OCI-LY7 (cell line): Measurements from ENCODE around the gene THAP8. TPM values are rescaled to one million over a fixed set of nuclear protein-coding genes. Genes with fewer than 3 reads are reported as not detected.

Experiments
- BruUV-seq: library from RNA; stranded (reverse); fragments of 400-500 nt; replicated peaks from 2 replicates; lab custom pipeline; 2021; lab: Mats Ljungman, UMichigan
- CTCF ChIA-PET: fragments of 300-600 bp; sonication (Branson Sonifier 250); formaldehyde crosslinking; loops from one replicate; lab custom pipeline; 2022; ENCODE audit warnings: antibody characterized with exemption; ENCODE audit not compliant: unreplicated experiment; lab: Charles Lee
- POLR2A ChIA-PET: fragments of 300-600 bp; sonication (Branson Sonifier 250); formaldehyde crosslinking; loops from one replicate; lab custom pipeline; 2022; ENCODE audit warnings: antibody characterized with exemption; lab: Charles Lee
- DNase-seq: peaks from one replicate; pipeline ENCODE4 v3.0.0-alpha.2; 2015; ENCODE audit warnings: low spot score
- H2AFZ ChIP-seq: fragments of 200-600 bp; sonication (generic), shearing (Covaris generic); 2 replicates; pipeline ENCODE4 v1.6.1; 2014; ENCODE audit warnings: mild to moderate bottlenecking, antibody characterized with exemption, low read length, moderate library complexity
- H3K27ac ChIP-seq: fragments of 200-600 bp; sonication (generic); 2 replicates; pipeline ENCODE4 v1.5.1; 2014; ENCODE audit warnings: mixed run types, low read depth, mild to moderate bottlenecking, moderate library complexity, low read length, inconsistent platforms; ENCODE audit not compliant: poor library complexity, severe bottlenecking
- H3K36me3 ChIP-seq: fragments of 200-600 bp; sonication (generic); 2 replicates; pipeline ENCODE4 v1.6.1; 2014; ENCODE audit warnings: mild to moderate bottlenecking, antibody characterized with exemption, low read length, moderate library complexity, mixed read lengths; ENCODE audit not compliant: insufficient read depth
- H3K4me1 ChIP-seq: fragments of 200-600 bp; sonication (generic); 2 replicates; pipeline ENCODE4 v1.5.1; 2014; ENCODE audit warnings: mild to moderate bottlenecking, low read length; ENCODE audit not compliant: insufficient read depth, poor library complexity, severe bottlenecking
- H3K4me2 ChIP-seq: fragments of 200-600 bp; sonication (generic); 2 replicates; pipeline ENCODE4 v1.6.1; 2014; ENCODE audit warnings: mild to moderate bottlenecking, low read length
- H3K4me3 ChIP-seq: fragments of 200-600 bp; sonication (generic); 2 replicates; pipeline ENCODE4 v1.5.1; 2014; ENCODE audit warnings: mild to moderate bottlenecking, low read depth, low read length; ENCODE audit not compliant: poor library complexity, severe bottlenecking
- H3K79me2 ChIP-seq: fragments of 200-600 bp; sonication (generic); 2 replicates; pipeline ENCODE4 v1.6.1; 2016; ENCODE audit warnings: low read depth, mild to moderate bottlenecking, low read length, moderate library complexity, mixed read lengths; ENCODE audit not compliant: insufficient read depth
- H3K9me2 ChIP-seq: fragments of 200-600 bp; sonication (generic); 2 replicates; pipeline ENCODE4 v1.6.1; 2016; ENCODE audit warnings: mild to moderate bottlenecking, low read length, mixed read lengths; ENCODE audit not compliant: insufficient read depth
- H3K9me3 ChIP-seq: fragments of 200-600 bp; sonication (generic); 2 replicates; pipeline ENCODE4 v1.6.1; 2014; ENCODE audit warnings: mild to moderate bottlenecking, mixed run types, low read length, mixed read lengths
- H4K20me1 ChIP-seq: fragments of 200-600 bp; sonication (generic); 2 replicates; pipeline ENCODE4 v1.6.1; 2014; ENCODE audit warnings: mild to moderate bottlenecking, antibody characterized with exemption, low read length, moderate library complexity, mixed read lengths; ENCODE audit not compliant: insufficient read depth
- EZH2phosphoT487 ChIP-seq: fragments of 200-600 bp; sonication (generic); IDR thresholded peaks from 2 replicates; pipeline ENCODE4 v1.6.1; 2018; ENCODE audit warnings: low read depth, borderline replicate concordance, mild to moderate bottlenecking, mixed run types, antibody characterized with exemption, low read length, moderate library complexity, mixed read lengths
- intact Hi-C: fragments of 100-400 bp; cut with micrococcal nuclease; formaldehyde crosslinking; loops from one replicate; pipeline ENCODE4 v1.10.0; 2022; ENCODE audit not compliant: unreplicated experiment
- total RNA-seq, 2 experiments: library from RNA; depleted of rRNA in 1 of 2; stranded (reverse); fragments of >200 nt in 1 of 2; shearing (Covaris generic) in 1 of 2; gene quantifications; 2 replicates each; pipeline ENCODE4 v1.2.3, GENCODE V29; 2014 to 2022
- TF ChIP-seq, protein P1 (sequence below): fragments of 200-600 bp; sonication (generic); conservative IDR thresholded peaks from 2 replicates; pipeline ENCODE4 v1.5.1; 2014; ENCODE audit warnings: mild to moderate bottlenecking, antibody characterized with exemption, low read length, moderate library complexity, mixed read lengths

THAP8 gene
- total RNA-seq, 2 experiments from 2014 or later, result 7.3 TPM

DNA sequence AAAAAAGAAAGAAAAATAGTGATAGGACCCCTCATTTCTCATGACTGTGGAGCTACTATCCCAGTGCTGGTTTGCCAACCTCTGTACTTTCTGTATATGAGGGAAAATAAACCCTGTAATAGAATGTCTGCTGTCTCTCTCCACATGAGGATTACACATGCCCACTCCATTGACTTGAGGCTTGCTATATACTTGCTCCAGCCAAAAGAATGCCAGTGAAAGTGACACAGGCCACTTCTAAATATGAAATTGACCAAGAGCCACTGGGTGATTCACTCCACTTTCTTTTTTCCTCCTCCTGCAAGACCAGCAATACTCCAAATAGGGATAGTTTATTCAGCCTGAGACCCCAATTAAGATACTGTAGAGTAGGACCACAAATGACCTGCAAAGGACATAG, 6.2 kb downstream of the THAP8 start:
- intact Hi-C loops, result no loop called here
- DNase-seq, result no peak
- ChIA-PET POLR2A (interaction anchor here (0.6 kb wide), 1 partner anchor 107 kb away, joined by 3 read pairs; no protein-coding TSS in a partner anchor), CTCF (no interaction called here)
- TF ChIP-seq, protein P1, sequence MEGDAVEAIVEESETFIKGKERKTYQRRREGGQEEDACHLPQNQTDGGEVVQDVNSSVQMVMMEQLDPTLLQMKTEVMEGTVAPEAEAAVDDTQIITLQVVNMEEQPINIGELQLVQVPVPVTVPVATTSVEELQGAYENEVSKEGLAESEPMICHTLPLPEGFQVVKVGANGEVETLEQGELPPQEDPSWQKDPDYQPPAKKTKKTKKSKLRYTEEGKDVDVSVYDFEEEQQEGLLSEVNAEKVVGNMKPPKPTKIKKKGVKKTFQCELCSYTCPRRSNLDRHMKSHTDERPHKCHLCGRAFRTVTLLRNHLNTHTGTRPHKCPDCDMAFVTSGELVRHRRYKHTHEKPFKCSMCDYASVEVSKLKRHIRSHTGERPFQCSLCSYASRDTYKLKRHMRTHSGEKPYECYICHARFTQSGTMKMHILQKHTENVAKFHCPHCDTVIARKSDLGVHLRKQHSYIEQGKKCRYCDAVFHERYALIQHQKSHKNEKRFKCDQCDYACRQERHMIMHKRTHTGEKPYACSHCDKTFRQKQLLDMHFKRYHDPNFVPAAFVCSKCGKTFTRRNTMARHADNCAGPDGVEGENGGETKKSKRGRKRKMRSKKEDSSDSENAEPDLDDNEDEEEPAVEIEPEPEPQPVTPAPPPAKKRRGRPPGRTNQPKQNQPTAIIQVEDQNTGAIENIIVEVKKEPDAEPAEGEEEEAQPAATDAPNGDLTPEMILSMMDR, result no peak
- TF ChIP-seq EZH2phosphoT487, result no peak
- H3K36me3 ChIP-seq, result no peaks in the 10 kb centered on the region
- H3K9me2 ChIP-seq, result no peaks in the 10 kb centered on the region
- H3K4me3 ChIP-seq, result no peak overlapping the region
- H3K79me2 ChIP-seq, result no peaks in the 10 kb centered on the region; the same call in 1 of the 2 replicates
- H3K4me1 ChIP-seq, result peaks cover 10% of the 10 kb centered on the region
- no peaks in the 10 kb centered on the region for H4K20me1 ChIP-seq
- H3K4me2 ChIP-seq, result no peak overlapping the region
- H3K27ac ChIP-seq, result no peak overlapping the region
- no peaks in the 10 kb centered on the region for H3K9me3 ChIP-seq
- no peak overlapping the region for H2AFZ ChIP-seq
- no TSS peak for BruUV-seq

DNA sequence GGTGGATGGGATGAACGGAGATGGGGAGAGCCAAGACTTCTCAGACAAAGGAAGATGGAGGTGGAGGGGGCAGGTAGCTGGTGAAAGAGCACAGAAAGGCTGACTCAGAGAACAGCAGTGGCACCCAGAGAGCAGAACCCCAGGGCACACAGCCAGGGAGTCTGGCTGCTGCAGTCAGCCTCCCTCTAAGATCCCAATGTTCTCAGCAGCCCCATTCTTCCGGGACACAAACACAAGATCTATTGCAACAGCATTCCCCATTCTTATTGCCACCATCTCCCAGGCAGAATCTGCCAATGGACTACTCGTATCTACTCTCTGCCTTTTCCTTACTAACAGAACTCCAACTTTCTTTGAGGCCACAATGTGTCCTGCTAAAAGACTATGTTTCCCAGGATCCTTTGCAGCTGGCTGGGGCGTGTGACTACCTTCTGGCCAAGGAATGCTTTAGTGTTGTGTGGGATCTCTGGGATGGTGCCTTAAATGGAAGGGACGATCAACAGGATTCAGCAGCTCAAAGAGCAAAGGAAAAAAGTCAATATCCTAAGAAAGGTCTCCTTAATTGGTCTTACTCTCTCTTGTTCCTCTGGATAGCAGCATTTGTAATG, 7.5 kb downstream of the THAP8 start:
- H3K4me3 ChIP-seq, result no peak overlapping the region
- no peaks in the 10 kb centered on the region for H3K36me3 ChIP-seq
- no peaks in the 10 kb centered on the region for H4K20me1 ChIP-seq
- TF ChIP-seq, protein P1, result no peak
- no peak for TF ChIP-seq EZH2phosphoT487
- H3K27ac ChIP-seq, result no peak overlapping the region
- BruUV-seq, result no TSS peak
- POLR2A ChIA-PET, result no interaction called here
- H3K4me2 ChIP-seq, result no peak overlapping the region
- H2AFZ ChIP-seq, result no peak overlapping the region
- no peak for DNase-seq
- CTCF ChIA-PET, result no interaction called here
- H3K4me1 ChIP-seq, result peaks cover 4% of the 10 kb centered on the region
- no peaks in the 10 kb centered on the region for H3K9me2 ChIP-seq
- no peaks in the 10 kb centered on the region for H3K79me2 ChIP-seq
- no peaks in the 10 kb centered on the region for H3K9me3 ChIP-seq
- intact Hi-C loops, result no loop called here

DNA sequence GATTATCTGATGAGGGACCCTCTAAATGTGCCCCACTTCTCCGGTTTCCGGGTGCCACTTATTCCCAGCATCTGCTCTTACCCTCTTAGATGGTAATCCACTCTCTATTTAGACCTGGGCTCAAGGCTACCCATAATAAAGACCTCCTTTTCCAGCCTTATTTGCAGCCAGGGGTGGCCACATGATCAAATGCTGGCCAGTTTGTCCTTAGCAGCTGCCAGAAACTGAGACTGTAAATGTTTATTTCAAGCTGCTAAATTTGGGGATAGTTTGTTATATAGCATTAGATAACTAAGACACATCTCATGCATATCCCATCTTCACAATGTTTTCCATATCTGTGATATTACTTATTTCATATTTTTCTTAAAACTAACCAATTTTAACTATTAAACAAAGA, 10.1 kb downstream of the THAP8 start:
- no peak overlapping the region for H3K27ac ChIP-seq
- no peak overlapping the region for H3K4me2 ChIP-seq

More for the DNA sequence above, 10.1 kb downstream of the THAP8 start:
- no TSS peak for BruUV-seq
- no peak for DNase-seq
- no peaks in the 10 kb centered on the region for H3K9me3 ChIP-seq
- CTCF ChIA-PET, result no interaction called here
- H4K20me1 ChIP-seq, result no peaks in the 10 kb centered on the region
- no peaks in the 10 kb centered on the region for H3K4me1 ChIP-seq
- no peaks in the 10 kb centered on the region for H3K79me2 ChIP-seq
- H3K36me3 ChIP-seq, result no peaks in the 10 kb centered on the region
- H3K4me3 ChIP-seq, result no peak overlapping the region
- no peak overlapping the region for H2AFZ ChIP-seq
- TF ChIP-seq, protein P1, result no peak
- no peak for TF ChIP-seq EZH2phosphoT487
- intact Hi-C loops, result no loop called here
- POLR2A ChIA-PET, result interaction anchor here (1.2 kb wide), 1 partner anchor 10 kb away, joined by 4 read pairs; the partner anchor contains the start of gene THAP8
- H3K9me2 ChIP-seq, result no peaks in the 10 kb centered on the region
